Measurements from ENCODE around the gene KLHL5.

The KLHL5 gene

GRCh38 chr4:39170301-39170700 is 108.3 kb downstream of the KLHL5 start:
- H3K4me2 ChIP-seq (ENCODE audit: insufficient read depth, low read length), result no peak overlapping the region
- DNase-seq (no peak), ATAC-seq (ENCODE audit: insufficient read depth, low read depth) (no peak)
- H3K9me3 ChIP-seq (ENCODE audit: insufficient read depth, low read length, severe bottlenecking), result no peaks in the 10 kb centered on the region
- H3K9ac ChIP-seq (ENCODE audit: low read depth, low read length), result no peak overlapping the region
- H2AFZ ChIP-seq (ENCODE audit: low read depth, low read length), result no peak overlapping the region
- H3K4me3 ChIP-seq (ENCODE audit: low read depth in 1 of 2, low read length in 2 of 2), result no peak overlapping the region
- H3K4me1 ChIP-seq (ENCODE audit: insufficient read depth, low read length), result no peaks in the 10 kb centered on the region
- no peak overlapping the region for H3K27ac ChIP-seq (ENCODE audit: low read length)
- H3K27me3 ChIP-seq (ENCODE audit: insufficient read depth, low read length, poor library complexity), result no peaks in the 10 kb centered on the region
- H3K36me3 ChIP-seq (ENCODE audit: insufficient read depth, low read length), result no peaks in the 10 kb centered on the region
- no peaks in the 10 kb centered on the region for H3K79me2 ChIP-seq (ENCODE audit: insufficient read depth, low read length)
- TF ChIP-seq EZH2 (IDR thresholded peaks at IDR 0.05; ENCODE audit: borderline replicate concordance, low read depth, low read length, severe bottlenecking) (no peak), CTCF (IDR thresholded peaks at IDR 0.05; ENCODE audit: borderline replicate concordance, extremely low read depth, low read length, poor library complexity, severe bottlenecking) (no peak)
- H4K20me1 ChIP-seq (ENCODE audit: insufficient read depth, low read length), result no peaks in the 10 kb centered on the region

Measured in DND-41 (cell line).